ENCODE measurements around the gene RNF141. TPM values are rescaled to one million over a fixed set of nuclear protein-coding genes. Genes with fewer than 3 reads are reported as not detected.

The RNF141 gene
- total and polyA plus RNA-seq, 3 experiments from 2014 or later = 19.2 to 20.0 (median 19.6) TPM

DNA sequence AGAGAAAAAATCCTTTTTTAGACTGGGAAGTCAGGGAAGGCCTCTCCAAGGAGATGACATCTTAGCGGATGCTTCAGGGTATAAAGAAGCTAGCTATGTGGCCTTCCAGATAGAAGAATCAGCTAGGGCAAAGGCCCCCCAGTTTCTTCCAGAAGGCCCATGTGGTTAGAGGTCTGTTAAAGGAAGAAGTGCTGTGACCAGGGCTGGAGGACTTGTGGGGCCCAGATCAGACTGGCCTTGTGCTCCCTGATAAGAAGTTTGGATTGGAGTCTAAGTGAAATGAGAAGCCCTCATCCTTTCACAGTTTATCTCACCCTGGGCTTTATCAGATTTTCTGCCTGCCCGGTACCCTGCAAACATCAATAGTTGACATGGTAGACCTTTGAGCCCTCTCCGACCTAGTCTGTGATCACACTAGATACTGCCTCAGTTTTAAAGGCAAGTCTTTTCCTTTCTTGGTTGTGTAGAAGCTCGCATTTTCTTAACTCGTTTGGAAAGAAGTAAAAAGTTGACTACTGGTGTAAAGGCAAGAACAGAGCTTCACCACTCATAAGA lies 78.2 kb downstream of the RNF141 start:
- no peak for DNase-seq
- no peaks in the 10 kb centered on the region for H3K9me3 ChIP-seq (ENCODE audit: low read length)
- peak overlapping the region in 4 of 8 donors; percentile 4 to 78 (median 40) for H3K27ac Mint-ChIP-seq
- peaks cover 20% of the 10 kb centered on the region for H3K4me1 ChIP-seq (ENCODE audit: insufficient read depth, low read length)
- H3K4me3 Mint-ChIP-seq = no peak overlapping the region
- H3K27me3 ChIP-seq (ENCODE audit: insufficient read depth, low read length, poor library complexity, severe bottlenecking) = no peaks in the 10 kb centered on the region
- ChIA-PET CTCF (no interaction called here), POLR2A (no interaction called here)
- H3K36me3 Mint-ChIP-seq = peaks cover 14 to 62% (median 28%) of the 10 kb centered on the region in 3 donors
- H3K27me3 Mint-ChIP-seq = no peaks in the 10 kb centered on the region
- peaks cover 33% of the 10 kb centered on the region for H3K36me3 ChIP-seq (ENCODE audit: insufficient read depth, low read length)
- H3K4me1 Mint-ChIP-seq = peaks cover 40 to 54% (median 52%) of the 10 kb centered on the region in 3 donors
- H3K4me3 ChIP-seq (ENCODE audit: low read length) = no peak overlapping the region
- no peaks in the 10 kb centered on the region for H3K9me3 Mint-ChIP-seq
- H3K27ac ChIP-seq (ENCODE audit: low read depth, low read length) = no peak overlapping the region

Other genes with a start within 250 kb of the RNF141 start
- gene SBF2, start 247.0 kb downstream of the RNF141 start, total RNA-seq = 1 to 10 TPM; 3.7 to 4.2 TPM
- 4.3 TPM for gene SBF2, start 247.0 kb downstream of the RNF141 start, polyA plus RNA-seq
- under 1 TPM; 0.24 to 0.64 TPM for gene ADM, start 236.1 kb downstream of the RNF141 start, total RNA-seq
- 0.16 TPM for gene ADM, start 236.1 kb downstream of the RNF141 start, polyA plus RNA-seq
- 10 to 100 TPM; 10.8 to 12.2 TPM for gene AMPD3, start 85.9 kb downstream of the RNF141 start, total RNA-seq
- gene AMPD3, start 85.9 kb downstream of the RNF141 start, polyA plus RNA-seq = 12.0 TPM
- gene LYVE1, start 27.5 kb upstream of the RNF141 start, total RNA-seq = not detected
- not detected for gene LYVE1, start 27.5 kb upstream of the RNF141 start, polyA plus RNA-seq
- gene IRAG1, start 152.6 kb upstream of the RNF141 start, total RNA-seq = not detected
- not detected for gene IRAG1, start 152.6 kb upstream of the RNF141 start, polyA plus RNA-seq
- gene CTR9, start 210.1 kb upstream of the RNF141 start, total RNA-seq = 10 to 100 TPM; 49.9 to 60.8 TPM
- gene CTR9, start 210.1 kb upstream of the RNF141 start, polyA plus RNA-seq = 57.9 TPM

Data from CD8-positive, alpha-beta memory T cell (primary cell).